Endothelial cell of umbilical vein (primary cell): ENCODE data around the gene SLC9C1.

Source experiments
- CTCF ChIP-seq, 2 donors: IDR thresholded peaks; 1 replicate in 1 of 2; 2 replicates in 1 of 2; pipeline ENCODE4 v1.5.1; 2011; ENCODE audit warnings: low read length in 2 of 2, mild to moderate bottlenecking in 2 of 2, moderate library complexity in 2 of 2, control low read depth in 1 of 2, inconsistent platforms in 1 of 2, low read depth in 1 of 2; ENCODE audit not compliant: insufficient read depth in 1 of 2; ENCODE audit errors: extremely low read depth in 1 of 2
- MYC ChIP-seq: IDR thresholded peaks from one replicate; pipeline ENCODE4 v1.6.1; 2011; ENCODE audit warnings: mild to moderate bottlenecking, low read depth, low read length
- POLR2A ChIP-seq: IDR thresholded peaks from 2 replicates; pipeline ENCODE4 v1.6.1; 2012; ENCODE audit warnings: low read depth, mild to moderate bottlenecking, control low read depth, low read length
- POLR2AphosphoS5 ChIP-seq: IDR thresholded peaks from 2 replicates; pipeline ENCODE4 v1.6.1; 2012; ENCODE audit warnings: low read depth, mild to moderate bottlenecking, control low read depth, low read length, moderate library complexity; ENCODE audit not compliant: insufficient read depth

- TF ChIP-seq CTCF (IDR thresholded peaks at IDR 0.05; ENCODE audit: extremely low read depth in 1 of 2, insufficient read depth in 1 of 2, low read depth in 1 of 2, low read length in 2 of 2) (no peak), POLR2A (no peak), POLR2AphosphoS5 (no peak), MYC (no peak)
Measured at GRCh38 chr3:112231727-112232126, 62.3 kb downstream of the SLC9C1 start.
